NCI-H2227 treated with DMSO at 0.1 percent for 48 hours (cell line): ENCODE results near the gene COBL.

Experiments used
- DNase-seq: peaks from one replicate; lab custom pipeline; 2025; lab: John Stamatoyannopoulos, UW

The COBL gene

DNA sequence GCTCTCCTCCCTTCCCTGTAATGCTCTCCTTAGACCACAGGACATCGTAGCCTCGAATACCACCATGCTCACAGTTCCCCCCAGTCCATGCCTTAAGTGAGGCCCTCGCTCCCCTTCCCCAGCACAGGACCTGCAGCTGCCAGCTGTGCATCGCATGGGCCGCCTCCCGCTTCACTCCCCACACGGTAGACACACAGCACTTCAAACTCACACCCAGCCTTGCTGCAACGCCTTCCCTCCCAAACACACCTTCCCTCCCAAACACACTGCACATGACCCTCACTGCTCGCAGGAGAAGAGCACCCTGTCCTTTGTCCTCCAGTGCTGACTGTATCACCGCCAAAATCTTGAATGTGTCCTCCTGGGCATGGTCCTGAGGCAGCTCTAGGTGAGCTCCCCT lies 42.6 kb downstream of the COBL start:
- no peak for DNase-seq

DNA sequence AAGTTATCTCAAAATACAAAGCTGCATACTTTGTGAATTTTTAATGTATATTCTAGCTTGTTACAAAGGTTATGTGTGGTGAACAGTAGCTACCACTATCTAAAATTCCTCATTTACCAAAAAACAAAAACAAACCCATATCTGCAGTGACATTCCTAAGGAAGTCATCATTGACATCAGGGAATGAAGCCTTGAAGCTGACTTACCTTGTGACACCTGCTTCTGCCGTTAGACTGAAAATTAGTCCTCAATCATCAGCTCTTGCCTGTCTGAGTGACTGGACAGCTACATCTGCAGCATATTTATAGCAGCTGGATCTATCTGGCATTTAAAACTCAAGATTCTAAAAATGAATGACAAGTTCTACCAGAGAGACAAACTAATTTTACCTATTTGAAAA lies 43.2 kb downstream of the COBL start:
- no peak for DNase-seq

DNA sequence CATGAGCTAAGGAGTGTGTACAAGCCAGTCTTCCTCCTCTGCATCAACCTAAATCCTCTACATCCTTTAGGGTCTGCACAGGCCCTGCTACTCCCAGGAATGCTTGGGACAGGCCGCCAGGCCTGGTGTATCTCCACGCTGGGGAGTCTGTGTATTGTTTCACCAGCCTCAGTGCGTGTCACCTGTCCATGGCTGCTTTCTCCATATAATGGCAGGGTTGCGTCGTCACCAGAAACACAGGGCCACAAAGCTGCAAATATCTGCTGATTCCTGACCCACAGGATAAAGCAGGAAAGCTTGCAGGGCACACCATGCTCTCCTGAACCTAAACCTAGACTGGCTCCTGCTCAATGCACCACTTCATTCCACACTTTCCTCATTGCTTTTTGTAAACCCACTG lies 45.6 kb downstream of the COBL start:
- DNase-seq: no peak

DNA sequence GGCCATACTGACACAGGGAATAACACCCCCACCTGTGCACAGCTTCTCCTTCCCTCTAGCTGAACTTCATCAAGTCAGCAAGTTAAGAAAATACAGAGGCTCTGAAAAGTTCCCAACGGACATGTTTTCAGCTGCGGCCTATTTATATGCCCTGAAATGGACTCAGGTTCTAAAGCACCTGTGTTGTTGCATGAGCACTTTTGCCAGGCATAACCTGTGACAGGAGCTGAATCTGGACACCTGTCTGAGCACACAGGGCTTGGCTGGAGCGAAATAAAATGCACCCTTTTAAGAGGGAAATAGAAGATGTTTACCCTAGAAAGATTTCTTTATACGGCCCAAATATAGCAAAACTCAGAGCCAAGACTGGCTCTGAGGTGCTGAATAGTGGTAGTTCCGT lies 46.7 kb downstream of the COBL start:
- DNase-seq: no peak

DNA sequence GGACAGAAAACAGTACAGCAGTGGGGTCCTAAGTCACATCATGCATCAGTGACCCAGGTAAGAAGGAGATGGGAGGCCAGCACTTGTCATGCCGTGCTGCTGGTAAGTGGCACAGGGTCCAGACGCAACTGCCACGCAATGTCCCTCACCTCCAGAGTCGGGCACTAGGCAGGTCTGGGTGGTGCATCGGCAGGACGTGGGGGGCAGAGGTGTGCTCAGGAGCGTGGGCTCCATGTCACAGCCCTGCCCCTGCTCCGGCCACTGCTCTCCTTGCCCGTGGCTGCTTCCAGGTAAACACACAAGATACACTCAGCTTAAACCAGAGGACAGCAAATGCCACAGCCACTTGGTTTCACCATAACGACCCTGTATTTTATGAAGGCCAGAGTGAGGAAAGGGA lies 47.3 kb downstream of the COBL start:
- no peak for DNase-seq

DNA sequence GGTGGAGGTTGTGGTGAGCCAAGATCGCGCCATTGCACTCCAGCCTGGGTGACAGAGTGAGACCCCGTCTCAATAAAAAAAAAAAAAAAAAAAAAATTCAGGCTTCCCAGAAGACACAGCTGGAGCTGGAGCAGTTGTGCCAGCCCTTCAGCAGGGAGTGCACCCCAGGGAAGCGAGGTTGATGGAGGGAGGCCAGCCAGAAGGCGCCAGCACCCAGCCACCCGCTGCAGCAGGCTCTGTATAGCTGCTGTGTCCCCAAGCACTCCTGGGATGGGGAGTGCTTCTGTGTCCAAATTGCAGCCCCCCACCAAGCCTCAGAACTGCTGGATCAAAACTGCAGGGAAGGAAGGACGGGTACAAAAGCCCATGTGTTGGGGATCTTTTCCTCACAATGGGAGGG lies 47.8 kb downstream of the COBL start:
- DNase-seq: no peak

DNA sequence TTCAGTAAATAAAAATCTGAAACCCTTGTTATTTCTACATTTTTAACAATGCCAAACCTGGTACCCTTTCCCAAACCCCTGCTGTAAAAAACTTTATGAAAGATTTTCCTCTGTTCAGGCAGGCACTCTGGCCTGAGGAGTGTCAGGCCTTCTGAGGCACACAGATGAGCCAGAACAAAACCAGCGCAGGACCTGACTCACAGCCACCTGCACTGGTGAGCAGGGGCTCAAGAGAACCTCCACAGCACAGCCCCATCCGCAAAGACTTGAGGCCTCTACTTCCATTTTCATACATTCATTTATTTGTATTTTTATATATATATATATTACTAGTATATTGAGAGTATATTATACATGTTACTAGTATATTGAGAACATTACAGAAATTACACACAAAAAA lies 49.4 kb downstream of the COBL start:
- no peak for DNase-seq

DNA sequence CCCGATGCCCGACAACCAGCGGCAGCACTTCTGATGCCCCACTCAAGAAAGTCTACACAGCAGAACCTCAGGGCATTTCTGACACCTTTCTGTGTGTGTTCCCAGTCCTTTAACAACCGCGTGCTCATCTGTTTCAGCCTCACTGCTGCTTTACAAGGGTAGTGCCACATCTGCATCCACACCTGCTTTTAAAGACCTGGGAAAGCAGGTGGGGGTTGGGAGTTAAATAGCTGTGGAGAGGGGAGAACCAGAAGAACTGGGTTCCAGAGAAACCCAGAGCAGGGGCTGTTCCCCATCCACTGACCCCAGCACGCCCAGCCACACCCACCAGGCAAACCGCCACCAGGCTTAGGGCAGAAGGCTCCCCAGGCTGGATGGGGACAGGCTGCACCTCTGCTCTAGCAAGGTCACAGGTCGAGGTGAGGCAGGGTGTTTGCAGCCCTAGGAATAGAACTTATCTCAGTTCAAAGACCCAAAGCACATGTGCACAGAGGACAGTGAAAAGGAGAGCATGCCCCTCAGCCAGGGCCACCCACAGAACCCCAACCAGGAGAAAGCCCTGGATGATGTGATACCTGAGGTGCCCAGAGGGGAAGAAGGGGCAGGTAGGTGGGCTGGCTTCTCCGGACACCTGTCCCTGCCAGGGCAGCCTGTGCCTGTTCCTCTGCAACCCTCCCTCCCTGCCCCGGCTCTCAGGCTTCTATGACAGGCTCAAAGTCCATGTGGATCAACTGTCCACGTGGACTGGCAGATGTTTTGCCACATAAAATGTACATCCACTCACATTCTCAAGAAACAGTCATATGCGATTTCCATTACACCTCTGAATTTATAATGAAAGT lies 51.3 kb downstream of the COBL start:
- DNase-seq: no peak

DNA sequence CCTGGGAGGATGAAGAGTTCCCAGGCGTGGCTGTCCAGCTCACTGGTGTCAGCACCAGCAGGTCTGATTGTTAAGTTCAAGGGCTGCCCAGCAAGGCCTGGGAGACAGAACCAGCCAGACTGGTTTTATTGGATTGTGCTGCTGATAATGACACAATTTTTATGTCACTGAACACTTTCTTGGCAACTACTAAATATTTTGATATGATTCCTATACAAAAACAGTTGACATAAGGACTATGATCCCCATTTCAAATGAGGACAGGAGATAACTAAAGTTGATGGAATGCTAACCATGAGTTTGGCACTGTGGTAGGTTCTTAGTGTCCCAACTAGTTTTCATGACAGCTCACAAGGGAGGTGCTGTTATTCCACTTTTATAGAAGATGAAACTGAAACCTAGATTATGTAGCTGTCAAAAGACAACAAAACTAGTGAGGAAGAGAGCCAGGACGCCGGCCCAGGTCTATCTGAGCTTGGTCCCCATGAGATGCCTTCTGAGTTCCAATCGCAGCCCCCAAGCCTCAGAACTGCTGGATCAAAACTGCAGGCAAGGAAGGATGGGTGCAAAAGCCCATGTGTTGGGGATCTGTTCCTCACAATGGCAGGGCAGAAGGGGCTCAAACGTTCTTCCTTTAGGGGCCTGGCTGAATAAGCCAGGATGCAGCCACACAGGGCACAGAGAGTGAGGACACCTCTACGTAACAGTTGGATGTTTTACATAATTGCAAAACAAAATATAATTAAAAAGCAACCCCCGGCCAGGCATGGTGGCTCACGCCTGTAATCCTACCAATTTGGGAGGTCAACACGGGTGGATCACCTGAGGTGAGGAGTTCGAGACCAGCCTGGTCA lies 52.8 kb downstream of the COBL start:
- DNase-seq: no peak

DNA sequence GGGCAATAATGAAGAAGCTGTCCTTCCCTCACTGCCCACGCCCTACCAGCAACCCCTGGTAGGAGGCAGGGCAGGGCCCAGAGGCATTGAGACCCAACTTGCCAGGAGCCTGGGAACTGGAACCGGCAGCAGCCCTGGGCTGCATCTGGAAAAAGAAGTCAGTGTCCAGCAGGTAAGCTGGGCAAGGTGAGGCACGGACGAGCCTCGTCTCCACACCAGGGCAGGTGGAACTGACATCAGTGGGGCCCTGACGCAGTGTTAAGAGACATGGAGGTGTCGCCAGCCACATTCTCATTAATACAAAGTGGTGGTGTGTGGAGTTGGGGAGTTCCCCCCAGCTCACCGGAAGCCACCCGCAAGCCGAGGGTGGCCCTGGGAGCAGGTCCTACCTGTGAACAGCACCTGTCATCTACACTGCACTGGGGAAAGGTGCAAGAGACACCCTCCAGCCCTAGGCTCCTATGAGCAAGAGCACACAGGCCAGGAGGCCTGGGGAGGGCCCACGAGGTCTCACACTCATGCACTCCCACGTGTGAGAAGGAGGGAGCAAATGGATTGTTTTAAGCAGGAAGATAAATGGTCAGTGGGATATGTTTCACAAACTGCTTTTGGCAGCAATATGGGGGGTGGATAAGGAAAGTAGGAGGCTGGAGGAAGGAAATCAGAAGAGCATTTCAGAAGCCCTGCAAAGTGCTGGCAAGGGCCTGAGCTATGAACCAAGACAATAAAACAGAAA lies 53.6 kb downstream of the COBL start:
- DNase-seq: no peak

DNA sequence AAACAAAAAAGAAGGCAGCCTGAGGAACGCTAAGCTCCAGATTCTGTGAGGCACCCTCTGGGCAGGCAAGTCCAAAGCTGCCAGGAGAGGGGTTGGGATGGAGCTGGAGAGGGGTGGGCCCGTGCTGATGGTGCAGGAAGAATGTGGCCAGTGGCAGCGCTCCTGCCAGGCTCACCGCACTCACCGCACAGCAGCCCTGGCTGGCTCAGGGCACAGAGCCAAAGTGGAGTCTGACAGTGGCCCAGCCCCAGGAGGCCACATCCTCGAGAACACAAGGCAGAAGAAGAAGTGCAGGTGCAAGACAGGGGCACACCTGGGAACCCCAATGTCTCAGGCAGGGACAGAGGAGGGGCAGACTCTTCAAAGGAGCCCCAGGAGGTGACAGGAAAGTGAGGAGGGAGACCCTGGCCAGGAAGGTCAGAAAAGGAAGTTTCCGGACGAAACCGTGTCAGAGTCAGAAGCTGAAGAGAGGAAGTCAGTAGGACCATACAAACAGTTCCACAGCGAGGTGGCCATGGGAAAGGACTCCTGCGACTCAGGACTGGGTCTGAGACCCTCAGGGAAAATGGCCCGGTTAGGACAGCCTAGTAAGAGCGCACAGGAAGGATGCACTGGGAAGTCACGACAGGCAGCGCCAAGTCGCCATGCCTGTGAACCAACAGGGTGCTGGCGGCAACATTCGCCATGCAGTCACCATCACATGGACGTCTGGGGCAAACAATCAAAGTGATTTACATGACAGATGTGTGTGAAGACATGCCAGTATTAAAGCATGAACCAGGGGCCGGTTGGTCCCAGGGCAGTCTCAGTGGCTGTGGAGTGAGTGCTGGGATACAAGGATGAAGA lies 54.4 kb downstream of the COBL start:
- no peak for DNase-seq

DNA sequence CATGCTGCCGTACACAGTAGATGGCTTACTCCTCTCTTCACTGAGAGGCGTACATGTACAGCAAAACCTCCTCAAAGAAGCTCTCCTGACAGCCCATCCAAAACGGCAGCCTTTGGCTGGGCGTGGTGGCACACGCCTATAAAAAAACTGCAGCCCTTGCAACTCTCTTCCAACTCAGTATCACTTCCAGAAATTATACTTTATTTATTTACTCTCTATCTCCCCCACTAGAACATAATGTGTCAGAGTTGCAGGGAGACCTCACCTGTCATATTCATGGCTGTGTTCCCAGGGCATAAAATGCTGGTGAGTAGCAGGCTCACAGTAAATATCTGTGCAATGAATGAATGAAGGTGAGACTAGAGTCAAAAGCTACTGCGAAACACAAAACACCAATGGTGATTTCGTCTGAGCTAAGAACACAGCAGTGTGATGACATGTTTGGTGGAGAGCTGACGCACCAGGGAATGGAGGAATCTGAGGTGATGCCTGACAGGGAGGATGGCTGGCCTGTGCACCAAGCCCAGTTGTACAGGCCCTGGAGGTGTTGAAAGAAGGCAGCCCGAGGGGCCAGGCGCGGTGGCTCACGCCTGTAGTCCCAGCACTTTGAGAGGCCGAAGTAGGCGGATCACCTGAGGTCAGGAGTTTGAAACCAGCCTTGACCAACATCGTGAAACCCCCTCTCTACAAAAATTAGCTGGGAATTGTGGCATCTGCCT lies 55.3 kb downstream of the COBL start:
- no peak for DNase-seq

DNA sequence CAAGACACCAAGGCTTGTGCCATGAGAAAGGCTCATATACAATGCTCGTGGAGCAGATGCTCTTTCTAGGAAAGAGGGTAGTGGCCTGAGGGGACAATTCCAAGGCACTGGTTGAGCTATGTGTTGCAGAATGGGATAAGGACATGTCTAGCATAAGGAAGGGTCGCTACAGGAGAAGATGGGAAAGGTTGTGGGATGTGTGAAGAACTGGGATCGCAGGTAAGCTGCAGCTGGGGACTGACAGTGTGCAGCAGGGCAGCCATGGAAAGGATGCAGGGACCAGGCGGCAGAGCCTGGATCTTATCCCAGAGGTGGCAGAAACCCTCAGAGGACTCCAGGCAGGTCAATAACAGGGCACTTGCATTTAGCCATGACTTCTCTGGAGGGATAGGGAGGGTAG lies 56.1 kb downstream of the COBL start:
- no peak for DNase-seq

DNA sequence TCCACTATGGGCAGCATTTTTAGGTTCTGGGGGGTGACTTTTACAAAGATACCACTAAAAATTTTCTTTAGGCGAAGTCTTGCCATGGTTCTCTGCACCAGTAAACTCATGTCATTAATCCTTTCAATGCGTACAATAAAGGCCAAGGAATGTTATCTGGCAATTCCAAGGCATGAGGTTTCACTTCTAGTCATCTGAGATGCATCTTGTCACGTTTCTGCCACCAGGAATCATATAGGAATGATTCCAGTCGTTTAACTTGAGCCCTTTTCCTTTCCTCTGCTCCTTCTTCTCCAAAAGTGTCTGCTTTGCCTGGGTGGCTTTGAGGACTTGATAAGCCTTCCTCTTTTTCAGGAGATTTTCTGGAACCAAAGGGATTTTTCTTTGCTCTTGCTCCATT lies 56.8 kb downstream of the COBL start:
- no peak for DNase-seq

DNA sequence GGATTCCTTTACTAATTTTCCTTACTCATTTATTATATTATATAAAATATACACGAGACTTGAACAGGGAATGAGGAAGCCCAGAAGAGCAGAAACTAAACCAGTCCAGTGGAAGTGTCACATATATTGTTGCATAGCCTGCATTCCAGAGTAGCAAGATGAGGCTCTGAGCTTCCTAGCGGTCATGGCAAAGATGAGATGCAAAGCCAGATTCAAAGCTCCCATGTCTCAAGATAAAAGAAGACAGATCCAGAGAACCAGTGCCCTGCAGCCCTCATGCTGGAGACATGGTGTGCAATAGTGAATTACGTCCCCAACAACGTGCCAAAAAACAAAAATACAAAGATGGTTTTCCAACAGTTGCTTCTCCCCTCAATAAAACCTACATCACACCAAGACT lies 59.7 kb downstream of the COBL start:
- no peak for DNase-seq

DNA sequence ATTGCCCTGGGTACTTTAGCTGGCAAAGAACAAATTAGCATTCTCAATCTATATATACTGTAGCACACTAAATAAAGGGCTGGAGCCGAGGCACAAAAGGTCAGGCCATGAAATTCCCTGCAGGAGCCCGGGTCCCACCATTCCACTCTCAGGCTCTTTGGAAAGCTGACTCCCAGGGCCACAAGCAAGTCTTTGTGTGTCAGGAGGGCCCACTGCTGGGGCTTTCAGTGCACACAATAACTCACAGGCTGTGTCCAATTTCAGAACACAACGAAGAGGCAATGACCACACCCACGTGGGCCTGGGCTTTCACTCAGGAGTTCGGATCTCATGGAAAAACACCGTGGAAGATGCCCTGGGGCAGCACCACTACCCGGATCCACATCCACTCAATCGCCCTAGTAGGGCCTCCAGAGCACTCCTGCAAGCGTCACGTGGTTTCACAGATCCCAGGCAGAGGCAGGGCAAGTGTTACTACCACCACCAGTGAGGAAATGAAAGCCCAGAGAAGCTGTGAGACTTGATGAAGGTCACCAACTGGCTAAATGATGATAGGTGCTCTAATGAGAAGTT lies 60.3 kb downstream of the COBL start:
- DNase-seq: no peak

DNA sequence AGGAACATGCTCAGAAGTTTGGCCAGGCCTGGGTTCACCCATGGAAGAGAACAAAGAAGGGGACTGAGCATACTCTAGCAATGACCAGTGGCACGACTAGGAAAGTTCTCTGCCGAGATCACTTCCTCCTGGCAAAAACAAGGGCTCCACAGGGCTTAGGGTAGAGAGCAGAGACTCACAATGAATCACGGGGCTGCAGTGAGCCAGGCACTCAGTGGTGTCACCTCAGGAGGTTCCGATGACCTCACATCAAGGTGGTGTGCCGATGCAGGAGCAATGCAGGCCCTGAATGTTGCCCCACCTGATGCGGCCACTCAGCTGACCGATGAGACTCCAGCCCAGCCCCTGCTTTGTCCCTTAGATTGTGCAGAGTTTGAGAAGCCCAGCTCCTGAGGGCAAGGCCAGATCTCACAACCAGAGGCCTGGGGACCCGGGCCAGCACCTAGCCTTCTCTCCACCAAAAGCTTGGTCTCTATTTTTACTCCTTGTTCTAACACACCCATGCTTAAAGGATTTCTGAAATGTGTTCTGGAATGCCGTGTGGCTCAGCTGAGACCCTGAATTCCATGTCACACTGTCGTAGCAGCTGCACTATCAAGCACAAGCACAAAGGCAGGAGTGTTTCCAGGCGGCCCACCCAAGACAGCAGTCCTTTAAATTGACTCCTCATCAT lies 60.9 kb downstream of the COBL start:
- no peak for DNase-seq

DNA sequence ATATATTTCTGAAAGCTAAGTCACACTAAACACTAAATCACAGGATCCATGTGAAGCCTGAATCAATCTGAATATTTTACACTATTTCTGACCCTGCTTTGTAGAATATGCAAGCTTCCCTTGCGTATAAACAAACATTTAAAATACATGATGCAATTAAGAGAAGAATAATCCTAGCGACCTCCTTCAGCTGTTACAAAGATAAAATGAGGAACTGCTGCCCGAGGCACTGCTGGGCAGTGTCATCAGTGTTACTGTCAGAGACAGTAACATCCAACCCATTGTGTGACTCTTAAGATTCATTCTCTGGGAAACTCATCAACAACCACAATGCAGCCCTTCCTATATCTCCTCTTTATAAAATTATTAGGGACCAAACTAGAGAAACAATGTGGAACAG lies 61.6 kb downstream of the COBL start:
- no peak for DNase-seq

DNA sequence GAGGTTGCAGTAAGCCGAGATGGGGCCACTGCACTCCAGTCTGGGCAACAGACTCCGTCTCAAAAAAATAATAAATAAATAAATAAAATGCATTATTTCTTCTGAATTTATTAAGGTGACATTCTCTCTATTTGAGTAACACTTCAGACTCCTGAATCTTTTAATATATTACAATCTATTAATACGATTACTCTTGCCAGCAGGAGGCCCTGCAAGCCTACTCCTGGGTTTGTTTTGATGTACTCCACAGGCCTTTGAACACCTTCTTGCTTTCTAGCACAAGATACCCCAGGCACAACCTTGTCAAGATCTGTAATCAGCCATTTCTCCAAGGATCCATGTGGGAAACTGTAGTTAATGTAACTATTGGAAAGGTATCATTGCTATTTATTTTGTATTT lies 63.5 kb downstream of the COBL start:
- no peak for DNase-seq

DNA sequence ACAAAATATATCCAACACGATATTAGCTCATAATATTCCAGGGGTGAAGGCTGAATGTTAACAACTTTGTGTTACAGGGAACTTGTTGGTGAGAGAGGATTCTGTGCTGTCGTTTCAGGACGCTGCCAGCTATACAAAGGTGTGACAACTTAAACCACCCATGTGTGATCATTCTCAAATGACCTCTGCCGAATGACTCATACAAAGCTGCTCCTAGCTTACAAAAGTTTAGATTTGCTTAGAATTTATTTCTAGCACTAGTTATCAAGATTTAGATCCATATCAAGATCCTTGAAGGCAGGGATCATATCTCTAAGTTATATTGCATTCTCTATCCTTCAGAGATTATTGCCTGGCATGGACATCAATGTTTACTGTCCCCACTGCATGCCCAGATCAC lies 65.3 kb downstream of the COBL start:
- no peak for DNase-seq
